HepG2 (cell line): Measurements from ENCODE around the gene LZTR1. TPM values are rescaled to one million over a fixed set of nuclear protein-coding genes. Genes with fewer than 3 reads are reported as not detected.
A peak's percentile ranks its signal among the peaks of the same experiment; 100 is the strongest.

Source experiments
- ATAC-seq: fragments of 200-7000 bp; cut with Tn5 transposase; 3 replicates; pipeline ENCODE4 v1.9.1; 2020; ENCODE audit warnings: mild to moderate bottlenecking, moderate library complexity
- BruUV-seq: library from RNA; stranded (reverse); fragments of 400-500 nt; replicated peaks from 2 replicates; lab custom pipeline; 2021; lab: Mats Ljungman, UMichigan
- CTCF ChIA-PET: fragments of 300-600 bp; formaldehyde crosslinking; extraction: SDS; loops from one replicate; lab custom pipeline; 2021; ENCODE audit warnings: low total read pairs, inconsistent platforms, low intra/inter-chr PET ratio; lab: Yijun Ruan, JAX
- POLR2A ChIA-PET: fragments of 350-600 bp; sonication (Branson Sonifier 250); formaldehyde crosslinking; loops from one replicate; lab custom pipeline; 2020; ENCODE audit warnings: antibody characterized with exemption, inconsistent platforms; lab: Yijun Ruan, JAX
- DNase-seq: peaks from one replicate; pipeline ENCODE4 v3.0.0-alpha.2; 2015; ENCODE audit warnings: low spot score
- FAIRE-seq: peaks from 3 replicates; lab custom pipeline; 2011; peaks lifted over from hg19 to GRCh38; lab: Jason Lieb, UNC
- H2AFZ ChIP-seq: one replicate; pipeline ENCODE4 v1.6.1; 2011; ENCODE audit warnings: low read length, inconsistent platforms
- H3K27ac ChIP-seq: fragments of 300-600 bp; 3 replicates; pipeline ENCODE4 v1.8.0; 2011; ENCODE audit warnings: mixed run types, mild to moderate bottlenecking, mixed read lengths, low read length, inconsistent platforms; ENCODE audit not compliant: insufficient read depth; ENCODE audit errors: extremely low read length
- H3K27me3 ChIP-seq, 2 experiments: fragments of 200-600 bp in 1 of 2; 2 replicates in 1 of 2; 3 replicates in 1 of 2; pipeline versions ENCODE4 v1.6.0 to v1.8.0; 2011; ENCODE audit warnings: low read length in 2 of 2, mild to moderate bottlenecking in 2 of 2, moderate library complexity in 2 of 2, inconsistent platforms in 1 of 2; ENCODE audit not compliant: insufficient read depth in 2 of 2, control insufficient read depth in 1 of 2
- H3K36me3 ChIP-seq, 2 experiments: fragments of 200-600 bp in 1 of 2; replicated peaks in 1 of 2; 2 replicates in 1 of 2; 3 replicates in 1 of 2; pipeline versions ENCODE4 v1.5.1 to v1.8.0; 2011; ENCODE audit warnings: low read length in 2 of 2, inconsistent platforms in 1 of 2; ENCODE audit not compliant: insufficient read depth in 2 of 2, control insufficient read depth in 1 of 2
- H3K4me1 ChIP-seq: 2 replicates; pipeline ENCODE4 v1.5.1; 2012; ENCODE audit warnings: low read length, inconsistent platforms; ENCODE audit not compliant: insufficient read depth
- H3K4me2 ChIP-seq: 2 replicates; pipeline ENCODE4 v1.6.0; 2011; ENCODE audit warnings: low read depth, low read length, inconsistent platforms
- H3K4me3 ChIP-seq, 3 experiments: fragments of 200-600 bp in 1 of 3; sonication (generic), shearing (Covaris generic) in 1 of 3; replicated peaks in 1 of 3; 2 replicates each; pipeline ENCODE4 v1.5.1; 2011 to 2016; ENCODE audit warnings: low read length in 3 of 3, inconsistent platforms in 2 of 3, low read depth in 2 of 3, mild to moderate bottlenecking in 2 of 3, control low read depth in 1 of 3, mixed read lengths in 1 of 3; ENCODE audit not compliant: insufficient read depth in 1 of 3
- H3K79me2 ChIP-seq: one replicate; pipeline ENCODE4 v1.6.1; 2011; ENCODE audit warnings: low read length, inconsistent platforms; ENCODE audit not compliant: insufficient read depth
- H3K9ac ChIP-seq: 2 replicates; pipeline ENCODE4 v1.6.0; 2011; ENCODE audit warnings: mild to moderate bottlenecking, low read depth, low read length, inconsistent platforms; ENCODE audit not compliant: insufficient read depth
- H3K9me3 ChIP-seq: 2 replicates; pipeline ENCODE4 v1.5.1; 2012; ENCODE audit warnings: mild to moderate bottlenecking, low read length
- H4K20me1 ChIP-seq: 2 replicates; pipeline ENCODE4 v1.6.0; 2011; ENCODE audit warnings: inconsistent platforms, mild to moderate bottlenecking, low read length, moderate library complexity; ENCODE audit not compliant: insufficient read depth
- CHCHD3 ChIP-seq: sonication (generic); formaldehyde crosslinking; IDR thresholded peaks from 2 replicates; pipeline ENCODE4 v1.8.0; 2022; ENCODE audit warnings: mild to moderate bottlenecking, missing genetic modification reagents, moderate library complexity
- FOXP1 ChIP-seq, 2 experiments: fragments of 450-650 bp in 1 of 2; IDR thresholded peaks; 2 replicates each; pipeline ENCODE4 v1.6.1; 2017 to 2018; ENCODE audit warnings: antibody characterized with exemption in 1 of 2
- IRF2 ChIP-seq: IDR thresholded peaks from 2 replicates; pipeline ENCODE4 v1.6.1; 2018; ENCODE audit warnings: missing genetic modification reagents, missing compliant biosample characterization
- KAT8 ChIP-seq: IDR thresholded peaks from 2 replicates; pipeline ENCODE4 v1.6.1; 2016; ENCODE audit warnings: missing genetic modification reagents, missing compliant biosample characterization
- KDM4B ChIP-seq: sonication (generic); formaldehyde crosslinking; IDR thresholded peaks from 2 replicates; pipeline ENCODE4 v1.4.0; 2020; ENCODE audit warnings: missing genetic modification reagents
- RARA ChIP-seq: IDR thresholded peaks from 2 replicates; pipeline ENCODE4 v1.6.1; 2016; ENCODE audit warnings: missing genetic modification reagents, missing compliant biosample characterization
- SMAD3 ChIP-seq: sonication (generic); formaldehyde crosslinking; IDR thresholded peaks from 2 replicates; pipeline ENCODE4 v1.4.0; 2020; ENCODE audit warnings: missing genetic modification reagents
- SNAPC2 ChIP-seq: sonication (generic); formaldehyde crosslinking; IDR thresholded peaks from 2 replicates; pipeline ENCODE4 v1.8.1; 2022; ENCODE audit warnings: mild to moderate bottlenecking, missing genetic modification reagents
- ZMYM3 ChIP-seq: sonication (generic); formaldehyde crosslinking; IDR thresholded peaks from 2 replicates; pipeline ENCODE4 v1.5.1; 2020; ENCODE audit warnings: mild to moderate bottlenecking, missing genetic modification reagents
- ZNF121 ChIP-seq: sonication (generic); formaldehyde crosslinking; IDR thresholded peaks from 2 replicates; pipeline ENCODE4 v1.5.0; 2020; ENCODE audit warnings: mild to moderate bottlenecking, missing genetic modification reagents
- ZNF362 ChIP-seq: sonication (generic); formaldehyde crosslinking; IDR thresholded peaks from 2 replicates; pipeline ENCODE4 v1.4.0; 2020; ENCODE audit warnings: missing genetic modification reagents, mild to moderate bottlenecking, borderline replicate concordance
- WGBS: methylation state at CpG from one replicate; pipeline ENCODE4 v1.1.6; 2017; ENCODE audit warnings: low lambda C conversion rate; 5-methylcytosine and 5-hydroxymethylcytosine counted together
- in situ Hi-C: cut with HindIII; loops from 2 replicates; pipeline ENCODE4 v1.10.0; 2017; ENCODE audit warnings: low pct_unique_long_range_greater_than_20kb; ENCODE audit not compliant: extremely low pct_ligation_motif_present
- intact Hi-C: fragments of 100-400 bp; cut with micrococcal nuclease; formaldehyde crosslinking; loops from one replicate; pipeline ENCODE4 v1.10.0; 2022; ENCODE audit not compliant: unreplicated experiment
- polyA plus RNA-seq, 8 experiments: library from polyadenylated mRNA; depleted of rRNA in 3 of 8; stranded (reverse) in 7 of 8; unstranded in 1 of 8; fragments of >200 nt; fragmentation: Illumina TruSeq in 4 of 8; extraction: Trizol in 4 of 8; gene quantifications; 2 replicates each; pipeline versions ENCODE4 v1.2.1 to v1.2.3, GENCODE V29; 2011 to 2016; ENCODE audit warnings: low read depth in 4 of 8, missing spikeins in 1 of 8, mixed read lengths in 1 of 8; ENCODE audit not compliant: insufficient read depth in 1 of 8
- total RNA-seq, 5 experiments: library from RNA; depleted of rRNA; stranded (reverse); fragments of >200 nt; fragmentation: Illumina TruSeq; extraction: Trizol; gene quantifications; 2 replicates each; pipeline ENCODE4 v1.2.3, GENCODE V29; 2016; ENCODE audit warnings: low read depth in 1 of 5
- TF ChIP-seq, protein P1 (sequence below): sonication (generic); IDR thresholded peaks from 2 replicates; pipeline ENCODE4 v1.6.1; 2016; ENCODE audit warnings: low read depth, borderline replicate concordance
- TF ChIP-seq, protein P2 (sequence below): sonication (generic); formaldehyde crosslinking; IDR thresholded peaks from 2 replicates; pipeline ENCODE4 v1.5.0; 2020; ENCODE audit warnings: mild to moderate bottlenecking, missing genetic modification reagents

The LZTR1 gene
- total and polyA plus RNA-seq, 2 of the 13 experiments (the other 11 are each of a cell fraction or from before 2014, with no cell fraction given): 21.8 to 22.4 TPM

DNA sequence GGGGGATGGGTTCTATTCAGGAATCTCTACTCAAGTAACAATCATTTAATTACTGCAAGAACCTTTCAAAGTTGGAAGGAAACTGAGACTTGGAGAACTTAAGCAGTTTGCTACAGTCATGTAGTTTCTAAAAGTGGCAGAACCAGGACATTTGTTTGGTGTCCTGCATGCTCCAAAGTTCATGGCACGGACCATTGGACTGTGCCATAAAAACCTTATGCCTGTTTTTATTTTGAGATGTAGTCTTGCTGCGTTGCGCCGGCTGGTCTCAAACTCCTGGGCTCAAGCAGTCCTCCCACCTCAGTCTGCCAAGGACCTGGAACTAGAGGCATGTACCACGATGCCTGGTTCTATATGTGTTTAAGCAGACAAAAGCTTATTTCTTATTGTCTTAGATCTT, 33.6 kb upstream of the LZTR1 start (continued):
- TF ChIP-seq SNAPC2 (CRISPR knock-in tag): no peak

- H3K27ac ChIP-seq: peak overlapping the region; percentile 82
- BruUV-seq: no TSS peak
- ATAC-seq (no peak), FAIRE-seq (no peak), DNase-seq (no peak)
- H2AFZ ChIP-seq: no peak overlapping the region
- peaks cover 99% of the 10 kb centered on the region for H3K4me1 ChIP-seq
- H3K4me3 ChIP-seq: peak overlapping the region in 1 of 3 experiments; percentile 35; a peak in 1 of 6 replicates
- peaks cover 6 to 34% of the 10 kb centered on the region in 2 experiments for H3K36me3 ChIP-seq
- peak overlapping the region; percentile 72 for H3K4me2 ChIP-seq
- no peaks in the 10 kb centered on the region for H3K27me3 ChIP-seq
- in situ Hi-C loops: no loop called here
- peaks cover 83% of the 10 kb centered on the region for H3K79me2 ChIP-seq
- no peaks in the 10 kb centered on the region for H3K9me3 ChIP-seq
- ChIA-PET CTCF (no interaction called here), POLR2A (no interaction called here)
- 67% methylated on average over 5 of the region's 5 CpGs for WGBS
- intact Hi-C loops: loop anchor here (2.0 kb wide), 1 partner anchor 64 kb away; no protein-coding TSS in a partner anchor
- peak overlapping the region; percentile 31 for H3K9ac ChIP-seq
- peak; percentile 76 for TF ChIP-seq ZNF121 (CRISPR knock-in tag)
- TF ChIP-seq KDM4B (CRISPR knock-in tag): no peak
- 0 out of 2 replicates have a peak, but pooled peaks have one; percentile 10 for TF ChIP-seq ZMYM3 (CRISPR knock-in tag)
- peaks cover 49% of the 10 kb centered on the region for H4K20me1 ChIP-seq
Measured at GRCh38 chr22:20948989-20949388, 33.1 kb upstream of the LZTR1 start.

DNA sequence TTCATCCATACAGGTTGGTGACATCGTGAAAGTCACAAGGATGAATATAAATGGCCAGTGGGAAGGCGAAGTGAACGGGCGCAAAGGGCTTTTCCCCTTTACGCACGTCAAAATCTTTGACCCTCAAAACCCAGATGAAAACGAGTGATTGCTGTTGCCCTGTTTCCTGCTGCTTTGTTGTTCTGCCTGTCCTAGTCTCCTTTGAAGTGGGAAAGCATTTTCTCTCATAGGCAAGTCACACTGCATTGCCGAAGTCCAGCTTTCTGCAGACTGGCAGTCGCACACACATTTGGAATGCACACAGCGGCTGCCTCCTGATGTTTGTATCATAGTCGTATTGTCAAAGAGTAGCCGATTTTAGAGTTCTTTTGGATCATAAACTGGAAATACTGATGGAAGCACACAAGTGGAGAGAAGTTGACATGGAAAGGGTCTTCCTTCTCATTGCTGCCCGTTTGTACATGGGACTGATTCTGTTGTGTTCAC, 32.4 kb upstream of the LZTR1 start:
- H3K9ac ChIP-seq: peak overlapping the region; percentile 42
- peak overlapping the region in 1 of 3 experiments; percentile 46; a peak in 2 of 6 replicates for H3K4me3 ChIP-seq
- peaks cover 100% of the 10 kb centered on the region for H3K4me1 ChIP-seq
- H3K79me2 ChIP-seq: peaks cover 84% of the 10 kb centered on the region
- H3K27ac ChIP-seq: peak overlapping the region; percentile 82
- FAIRE-seq (peak; percentile 91), ATAC-seq (peak; percentile 65), DNase-seq (peak; percentile 92)
- H4K20me1 ChIP-seq: peaks cover 42% of the 10 kb centered on the region
- in situ Hi-C loops: loop anchor here (5.0 kb wide), 1 partner anchor 32 kb away; the partner anchor contains the start of gene CRKL
- H3K27me3 ChIP-seq: no peaks in the 10 kb centered on the region
- no peaks in the 10 kb centered on the region for H3K9me3 ChIP-seq
- H3K4me2 ChIP-seq: peak overlapping the region; percentile 72
- no TSS peak for BruUV-seq
- 5% methylated on average over 13 of the region's 13 CpGs for WGBS
- intact Hi-C loops: loop anchor here (2.0 to 10.0 kb wide), 2 partner anchors 65 to 175 kb away; partner anchors contain the start of gene SERPIND1
- no peak overlapping the region for H2AFZ ChIP-seq
- ChIA-PET CTCF (no interaction called here), POLR2A (interaction anchor here (0.8 to 5.0 kb wide), 4 partner anchors 33 to 175 kb away, joined by 3 to 14 read pairs (median 4); partner anchors contain the start of genes CRKL and P2RX6)
- H3K36me3 ChIP-seq: peaks cover 6 to 34% of the 10 kb centered on the region in 2 experiments
- TF ChIP-seq IRF2 (CRISPR knock-in tag): peak; percentile 81
- TF ChIP-seq, protein P1, sequence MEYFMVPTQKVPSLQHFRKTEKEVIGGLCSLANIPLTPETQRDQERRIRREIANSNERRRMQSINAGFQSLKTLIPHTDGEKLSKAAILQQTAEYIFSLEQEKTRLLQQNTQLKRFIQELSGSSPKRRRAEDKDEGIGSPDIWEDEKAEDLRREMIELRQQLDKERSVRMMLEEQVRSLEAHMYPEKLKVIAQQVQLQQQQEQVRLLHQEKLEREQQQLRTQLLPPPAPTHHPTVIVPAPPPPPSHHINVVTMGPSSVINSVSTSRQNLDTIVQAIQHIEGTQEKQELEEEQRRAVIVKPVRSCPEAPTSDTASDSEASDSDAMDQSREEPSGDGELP: peak; percentile 73; the same call in 1 of the 2 replicates
- peak; percentile 61; the same call in 1 of the 2 replicates for TF ChIP-seq RARA (CRISPR knock-in tag)
- TF ChIP-seq KAT8: peak; percentile 20; the same call in 1 of the 2 replicates
- no peak for TF ChIP-seq CHCHD3 (CRISPR knock-in tag)
- peak; percentile 85 for TF ChIP-seq FOXP1 (IDR thresholded peaks at IDR 0.05)
- peak; percentile 91 for TF ChIP-seq FOXP1 (CRISPR knock-in tag; IDR thresholded peaks at IDR 0.05)
- no peak for TF ChIP-seq SMAD3 (CRISPR knock-in tag)
- no peak for TF ChIP-seq ZNF362 (CRISPR knock-in tag)
- TF ChIP-seq, protein P2, sequence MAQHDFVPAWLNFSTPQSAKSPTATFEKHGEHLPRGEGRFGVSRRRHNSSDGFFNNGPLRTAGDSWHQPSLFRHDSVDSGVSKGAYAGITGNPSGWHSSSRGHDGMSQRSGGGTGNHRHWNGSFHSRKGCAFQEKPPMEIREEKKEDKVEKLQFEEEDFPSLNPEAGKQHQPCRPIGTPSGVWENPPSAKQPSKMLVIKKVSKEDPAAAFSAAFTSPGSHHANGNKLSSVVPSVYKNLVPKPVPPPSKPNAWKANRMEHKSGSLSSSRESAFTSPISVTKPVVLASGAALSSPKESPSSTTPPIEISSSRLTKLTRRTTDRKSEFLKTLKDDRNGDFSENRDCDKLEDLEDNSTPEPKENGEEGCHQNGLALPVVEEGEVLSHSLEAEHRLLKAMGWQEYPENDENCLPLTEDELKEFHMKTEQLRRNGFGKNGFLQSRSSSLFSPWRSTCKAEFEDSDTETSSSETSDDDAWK (CRISPR knock-in tag): no peak
